Bronchial epithelial cell (primary cell): Measurements from ENCODE around the gene GLA. TPM values are rescaled to one million over a fixed set of nuclear protein-coding genes. Genes with fewer than 3 reads are reported as not detected.
A peak's percentile ranks its signal among the peaks of the same experiment; 100 is the strongest.

ENCODE experiments used
- DNase-seq: peaks from one replicate; pipeline ENCODE4 v3.0.0-alpha.2; 2010; ENCODE audit warnings: low read depth
- FAIRE-seq: peaks from 2 replicates; lab custom pipeline; 2011; peaks lifted over from hg19 to GRCh38; lab: Jason Lieb, UNC
- H3K27me3 ChIP-seq: 2 replicates; pipeline ENCODE4 v1.5.1; 2011; ENCODE audit warnings: low read length; ENCODE audit not compliant: control insufficient read depth, insufficient read depth
- H3K36me3 ChIP-seq: 2 replicates; pipeline ENCODE4 v1.5.1; 2011; ENCODE audit warnings: low read length; ENCODE audit not compliant: control insufficient read depth, insufficient read depth
- H3K4me3 ChIP-seq: 2 replicates; pipeline ENCODE4 v1.5.1; 2011; ENCODE audit warnings: mild to moderate bottlenecking, low read depth, low read length, control low read depth
- total RNA-seq: library from RNA; depleted of rRNA; stranded (reverse); fragments of >200 nt; gene quantifications from 2 replicates; pipeline ENCODE4 v1.2.1, GENCODE V29; 2014
- TF ChIP-seq, protein P1 (sequence below): IDR thresholded peaks from 2 replicates; pipeline ENCODE4 v1.5.1; 2011; ENCODE audit warnings: mild to moderate bottlenecking, moderate library complexity, low read length, control low read depth, inconsistent platforms; ENCODE audit not compliant: insufficient read depth, severe bottlenecking

GLA gene
- total RNA-seq, 1 donor from 2014 or later: 15.0 TPM

DNA sequence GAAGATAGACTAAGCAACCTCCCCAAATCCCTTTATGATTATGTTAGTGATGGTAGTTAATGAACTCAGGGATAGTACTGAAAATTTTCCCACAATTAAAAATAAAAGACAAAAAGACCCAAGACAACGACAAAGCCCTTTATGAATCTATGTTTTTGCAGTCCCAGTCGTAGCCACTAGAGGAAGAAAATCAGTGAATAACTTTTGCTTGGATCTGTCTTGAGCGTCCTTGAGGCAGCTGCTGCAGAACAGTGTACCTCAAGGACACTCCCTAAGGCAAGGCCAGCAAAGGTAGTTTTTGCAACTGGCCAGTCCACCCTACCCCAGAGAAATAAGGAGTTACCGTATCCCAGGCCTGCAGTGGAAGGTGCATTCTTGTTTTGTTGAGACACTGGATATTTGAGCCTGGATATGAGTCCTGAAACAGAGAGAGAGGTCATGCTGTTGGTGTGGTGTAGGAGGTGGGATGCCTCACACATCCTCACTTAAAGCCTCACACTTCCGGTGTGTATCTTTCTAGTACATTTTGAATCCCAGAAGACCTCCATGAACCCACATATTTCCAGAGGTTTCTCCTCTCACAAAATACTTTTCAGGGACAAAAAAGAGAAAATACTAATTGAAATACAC is 50.4 kb downstream of the GLA start:
- H3K36me3 ChIP-seq: no peaks in the 10 kb centered on the region
- H3K4me3 ChIP-seq: no peak overlapping the region
- TF ChIP-seq, protein P1, sequence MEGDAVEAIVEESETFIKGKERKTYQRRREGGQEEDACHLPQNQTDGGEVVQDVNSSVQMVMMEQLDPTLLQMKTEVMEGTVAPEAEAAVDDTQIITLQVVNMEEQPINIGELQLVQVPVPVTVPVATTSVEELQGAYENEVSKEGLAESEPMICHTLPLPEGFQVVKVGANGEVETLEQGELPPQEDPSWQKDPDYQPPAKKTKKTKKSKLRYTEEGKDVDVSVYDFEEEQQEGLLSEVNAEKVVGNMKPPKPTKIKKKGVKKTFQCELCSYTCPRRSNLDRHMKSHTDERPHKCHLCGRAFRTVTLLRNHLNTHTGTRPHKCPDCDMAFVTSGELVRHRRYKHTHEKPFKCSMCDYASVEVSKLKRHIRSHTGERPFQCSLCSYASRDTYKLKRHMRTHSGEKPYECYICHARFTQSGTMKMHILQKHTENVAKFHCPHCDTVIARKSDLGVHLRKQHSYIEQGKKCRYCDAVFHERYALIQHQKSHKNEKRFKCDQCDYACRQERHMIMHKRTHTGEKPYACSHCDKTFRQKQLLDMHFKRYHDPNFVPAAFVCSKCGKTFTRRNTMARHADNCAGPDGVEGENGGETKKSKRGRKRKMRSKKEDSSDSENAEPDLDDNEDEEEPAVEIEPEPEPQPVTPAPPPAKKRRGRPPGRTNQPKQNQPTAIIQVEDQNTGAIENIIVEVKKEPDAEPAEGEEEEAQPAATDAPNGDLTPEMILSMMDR: peak; percentile 22
- no peaks in the 10 kb centered on the region for H3K27me3 ChIP-seq
- FAIRE-seq: no peak
- DNase-seq: no peak

GRCh38 chrX:101349193-101349562 is 58.5 kb downstream of the GLA start:
- DNase-seq (no peak), FAIRE-seq (no peak)
- TF ChIP-seq, protein P1: no peak
- Histone ChIP-seq H3K36me3 (no peaks in the 10 kb centered on the region), H3K4me3 (peak overlapping the region; percentile 75), H3K27me3 (no peaks in the 10 kb centered on the region)

DNA sequence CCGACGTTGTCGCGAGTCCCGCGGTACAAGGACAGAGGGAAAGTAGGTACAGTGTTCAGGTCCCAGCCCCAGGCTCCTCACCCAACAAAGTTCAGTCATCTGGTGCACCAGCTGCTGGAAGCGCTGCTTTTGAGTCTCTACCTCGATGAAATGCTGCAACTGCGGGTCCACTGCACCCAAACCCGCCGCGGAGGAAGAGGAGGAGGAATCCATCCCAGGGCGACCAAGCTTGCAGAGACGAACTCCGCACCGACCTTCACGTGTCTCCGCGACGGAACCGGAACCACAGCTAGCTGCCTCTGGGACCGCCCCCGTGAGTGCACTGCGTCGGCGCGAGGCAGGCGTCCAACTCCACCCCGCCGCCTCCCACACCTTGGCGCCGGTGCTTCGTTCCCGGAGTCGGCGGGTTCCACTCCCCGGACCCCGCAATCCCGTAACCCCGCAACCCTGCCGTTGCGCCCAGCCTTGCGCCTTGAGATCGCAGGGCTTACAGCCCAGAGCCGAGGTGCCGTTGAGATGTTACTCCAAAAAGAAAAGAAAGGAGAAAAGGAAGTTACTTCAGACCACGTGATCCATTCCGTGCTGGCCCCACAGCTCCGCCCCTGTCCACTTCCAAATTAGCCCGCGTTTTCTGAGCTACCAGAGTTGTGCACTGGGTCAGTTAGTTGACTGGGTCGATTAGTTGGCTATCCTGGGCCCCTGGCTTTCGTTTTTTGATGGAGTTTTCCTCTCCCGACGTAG is 59.1 kb downstream of the GLA start, which contains the start of gene TIMM8A:
TSS of gene TIMM8A (minus strand) at position 291 of the 741 bp plus-strand sequence. CDS start at position 213, 78 bp downstream.
- DNase-seq: peak; percentile 49
- TF ChIP-seq, protein P1: no peak
- H3K36me3 ChIP-seq: no peaks in the 10 kb centered on the region
- H3K27me3 ChIP-seq: no peaks in the 10 kb centered on the region
- FAIRE-seq: no peak
- H3K4me3 ChIP-seq: peak within 1 kb of the TSS; percentile 75

DNA sequence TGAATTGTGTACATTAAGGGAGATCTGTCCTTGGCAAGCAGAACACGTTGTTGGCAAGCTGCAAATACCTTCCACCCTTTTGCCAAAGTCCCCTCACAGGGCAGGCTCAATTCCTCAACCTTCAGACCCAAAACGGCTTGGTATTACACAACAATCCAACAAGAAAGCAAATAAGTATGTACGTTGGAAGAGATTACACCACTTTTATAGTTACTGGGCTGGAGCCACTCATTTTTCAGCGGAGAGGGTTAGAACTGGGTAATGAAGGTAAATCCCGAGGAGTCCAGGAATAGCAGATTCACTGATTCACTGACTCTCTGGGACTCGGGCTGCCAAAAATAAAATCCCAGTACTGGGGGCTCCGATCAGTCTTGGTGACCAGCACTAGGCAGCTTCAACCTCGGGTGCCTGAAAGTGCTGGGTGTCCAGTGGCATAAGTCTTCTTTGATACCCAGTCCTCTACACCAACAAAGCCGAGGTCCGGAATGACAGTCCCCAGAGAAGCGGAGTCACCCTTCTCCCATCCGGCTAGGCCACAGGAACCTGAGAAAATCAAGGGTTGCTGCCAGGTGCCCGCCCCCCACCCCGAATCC is 59.8 kb downstream of the GLA start:
- H3K4me3 ChIP-seq: peak overlapping the region; percentile 75
- H3K36me3 ChIP-seq: no peaks in the 10 kb centered on the region
- peak; percentile 12 for DNase-seq
- FAIRE-seq: no peak
- TF ChIP-seq, protein P1: no peak
- no peaks in the 10 kb centered on the region for H3K27me3 ChIP-seq

Other genes starting within 250 kb of the GLA start
- gene DRP2, start 188.1 kb downstream of the GLA start, total RNA-seq: not detected in 2 replicates
- under 0.01 TPM in 1 of 2 replicates, not detected in the other for gene TAF7L, start 116.6 kb downstream of the GLA start, total RNA-seq
- 4.4 and 7.4 TPM in 2 replicates for gene TIMM8A, start 59.2 kb downstream of the GLA start, total RNA-seq
- gene BTK, start 21.7 kb downstream of the GLA start, total RNA-seq: under 0.01 TPM in 1 of 2 replicates, not detected in the other
- gene RPL36A, start 16.9 kb downstream of the GLA start, total RNA-seq: 736 and 1,171 TPM in 2 replicates
- 104 and 110 TPM in 2 replicates for gene HNRNPH2, start 297 bp upstream of the GLA start, total RNA-seq
- gene ARMCX4, start 77.5 kb upstream of the GLA start, total RNA-seq: 0.79 and 1.8 TPM in 2 replicates
- 5.8 and 7.4 TPM in 2 replicates for gene ARMCX1, start 142.6 kb upstream of the GLA start, total RNA-seq
- 15.0 and 18.7 TPM in 2 replicates for gene ARMCX6, start 210.1 kb upstream of the GLA start, total RNA-seq
- gene ARMCX3, start 215.2 kb upstream of the GLA start, total RNA-seq: 35.0 and 37.5 TPM in 2 replicates